Measurements from ENCODE around the gene GAS5.

GRCh38 chr1:173878251-173878650, 10.5 kb upstream of the GAS5 start:
- TF ChIP-seq FOXA1 (IDR thresholded peaks at IDR 0.05) (no peak), CTCF (IDR thresholded peaks at IDR 0.05; ENCODE audit: low read depth, low read length, missing input control) (no peak), TAF1 (conservative IDR thresholded peaks at IDR 0.05) (no peak), JUND (IDR thresholded peaks at IDR 0.05) (no peak), MAX (IDR thresholded peaks at IDR 0.05) (no peak), GABPA (IDR thresholded peaks at IDR 0.05 in 1 of 2, conservative IDR thresholded peaks at IDR 0.05 in 1 of 2) (no peak), YY1 (IDR thresholded peaks at IDR 0.05) (no peak), ZBTB33 (IDR thresholded peaks at IDR 0.05) (no peak), ATF3 (IDR thresholded peaks at IDR 0.05) (no peak), EGR1 (IDR thresholded peaks at IDR 0.05; ENCODE audit: low read depth in 2 of 2) (no peak), REST (IDR thresholded peaks at IDR 0.05) (no peak), NR2F2 (IDR thresholded peaks at IDR 0.05) (no peak), SP1 (IDR thresholded peaks at IDR 0.05) (no peak)

Data from liver (tissue), 3 donors.